Parathyroid adenoma (tissue), 2 donors: Measurements from ENCODE around the gene B3GNT2.

Source experiments
- H2AFZ ChIP-seq: fragments of 300-600 bp; sonication (generic); one replicate; pipeline ENCODE4 v1.7.0; 2017; ENCODE audit warnings: antibody characterized with exemption, mild to moderate bottlenecking
- H3K27ac ChIP-seq: fragments of 300-600 bp; sonication (generic); one replicate; pipeline ENCODE4 v1.7.0; 2017
- H3K27me3 ChIP-seq: fragments of 300-600 bp; sonication (generic); one replicate; pipeline ENCODE4 v1.7.0; 2017; ENCODE audit warnings: low read length; ENCODE audit not compliant: control insufficient read depth, insufficient read depth
- H3K36me3 ChIP-seq: fragments of 300-600 bp; sonication (generic); one replicate; pipeline ENCODE4 v1.7.0; 2017; ENCODE audit warnings: low read length; ENCODE audit not compliant: control insufficient read depth, insufficient read depth
- H3K4me1 ChIP-seq: fragments of 300-600 bp; sonication (generic); one replicate; pipeline ENCODE4 v1.7.0; 2017; ENCODE audit warnings: control low read depth
- H3K4me2 ChIP-seq: fragments of 300-600 bp; sonication (generic); one replicate; pipeline ENCODE4 v1.7.0; 2017; ENCODE audit warnings: low read length
- H3K4me3 ChIP-seq: fragments of 300-600 bp; sonication (generic); one replicate; pipeline ENCODE4 v1.7.0; 2017; ENCODE audit warnings: low read depth, low read length
- H3K79me2 ChIP-seq: fragments of 300-600 bp; sonication (generic); one replicate; pipeline ENCODE4 v1.7.0; 2017; ENCODE audit warnings: control low read depth
- H3K9ac ChIP-seq: fragments of 300-600 bp; sonication (generic); one replicate; pipeline ENCODE4 v1.7.0; 2017; ENCODE audit warnings: mild to moderate bottlenecking
- H3K9me3 ChIP-seq: fragments of 300-600 bp; sonication (generic); one replicate; pipeline ENCODE4 v1.7.0; 2017; ENCODE audit warnings: low read length; ENCODE audit not compliant: control insufficient read depth
- TF ChIP-seq, protein P1 (sequence below): fragments of 300-600 bp; sonication (generic); IDR thresholded peaks from one replicate; pipeline ENCODE4 v1.7.0; 2017; ENCODE audit warnings: antibody characterized with exemption, mild to moderate bottlenecking
- donor health status: primary hyperparathyroidism.

Gene B3GNT2

DNA sequence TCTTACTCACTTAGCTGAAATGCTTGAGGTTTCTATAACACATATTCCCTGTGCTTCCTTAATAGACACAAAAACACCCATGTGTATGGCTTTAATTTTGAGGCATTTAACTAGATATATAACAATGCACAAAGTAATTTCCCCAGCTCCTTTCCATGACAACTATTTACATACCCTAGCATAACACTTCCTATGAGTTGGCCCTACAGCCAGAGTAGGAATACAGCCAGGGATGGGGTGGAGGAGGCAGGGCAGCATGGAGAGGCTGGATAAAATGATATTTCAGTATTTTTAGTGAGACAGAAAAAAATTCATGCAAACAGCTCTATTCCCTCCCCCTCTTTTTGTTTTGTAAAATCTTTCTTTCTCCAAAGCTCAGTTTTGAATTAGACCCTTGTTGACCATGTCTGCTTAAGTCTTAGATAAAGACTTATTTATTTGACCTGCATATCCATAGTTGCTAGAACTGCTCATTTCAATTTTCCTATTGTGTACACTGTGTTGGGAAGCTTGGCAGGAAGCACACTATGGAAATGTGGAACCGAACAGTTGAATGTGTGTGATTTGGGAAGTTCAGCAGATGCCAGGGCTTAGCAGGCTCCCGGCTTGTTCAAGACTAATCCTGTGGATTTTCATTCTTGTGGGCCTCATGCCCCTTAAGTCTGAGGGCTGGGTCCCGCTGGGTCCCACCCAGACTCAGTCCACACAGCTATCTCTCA is 11.2 kb upstream of the B3GNT2 start:
- Histone ChIP-seq H3K27me3 (no peaks in the 10 kb centered on the region), H3K4me1 (no peaks in the 10 kb centered on the region), H3K79me2 (no peaks in the 10 kb centered on the region), H3K27ac (no peak overlapping the region), H3K4me3 (no peak overlapping the region), H2AFZ (no peak overlapping the region), H3K9ac (no peak overlapping the region), H3K4me2 (no peak overlapping the region), H3K36me3 (no peaks in the 10 kb centered on the region), H3K9me3 (no peaks in the 10 kb centered on the region)
- TF ChIP-seq, protein P1, sequence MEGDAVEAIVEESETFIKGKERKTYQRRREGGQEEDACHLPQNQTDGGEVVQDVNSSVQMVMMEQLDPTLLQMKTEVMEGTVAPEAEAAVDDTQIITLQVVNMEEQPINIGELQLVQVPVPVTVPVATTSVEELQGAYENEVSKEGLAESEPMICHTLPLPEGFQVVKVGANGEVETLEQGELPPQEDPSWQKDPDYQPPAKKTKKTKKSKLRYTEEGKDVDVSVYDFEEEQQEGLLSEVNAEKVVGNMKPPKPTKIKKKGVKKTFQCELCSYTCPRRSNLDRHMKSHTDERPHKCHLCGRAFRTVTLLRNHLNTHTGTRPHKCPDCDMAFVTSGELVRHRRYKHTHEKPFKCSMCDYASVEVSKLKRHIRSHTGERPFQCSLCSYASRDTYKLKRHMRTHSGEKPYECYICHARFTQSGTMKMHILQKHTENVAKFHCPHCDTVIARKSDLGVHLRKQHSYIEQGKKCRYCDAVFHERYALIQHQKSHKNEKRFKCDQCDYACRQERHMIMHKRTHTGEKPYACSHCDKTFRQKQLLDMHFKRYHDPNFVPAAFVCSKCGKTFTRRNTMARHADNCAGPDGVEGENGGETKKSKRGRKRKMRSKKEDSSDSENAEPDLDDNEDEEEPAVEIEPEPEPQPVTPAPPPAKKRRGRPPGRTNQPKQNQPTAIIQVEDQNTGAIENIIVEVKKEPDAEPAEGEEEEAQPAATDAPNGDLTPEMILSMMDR, result no peak

- Histone ChIP-seq H3K79me2 (no peaks in the 10 kb centered on the region), H3K4me2 (no peak overlapping the region), H3K4me3 (no peak overlapping the region), H3K27ac (no peak overlapping the region), H3K36me3 (no peaks in the 10 kb centered on the region), H3K27me3 (no peaks in the 10 kb centered on the region), H3K9me3 (no peaks in the 10 kb centered on the region), H3K9ac (no peak overlapping the region), H3K4me1 (no peaks in the 10 kb centered on the region), H2AFZ (no peak overlapping the region)
- TF ChIP-seq, protein P1, result no peak
Measured at GRCh38 chr2:62185475-62186155, 10.3 kb upstream of the B3GNT2 start.

DNA sequence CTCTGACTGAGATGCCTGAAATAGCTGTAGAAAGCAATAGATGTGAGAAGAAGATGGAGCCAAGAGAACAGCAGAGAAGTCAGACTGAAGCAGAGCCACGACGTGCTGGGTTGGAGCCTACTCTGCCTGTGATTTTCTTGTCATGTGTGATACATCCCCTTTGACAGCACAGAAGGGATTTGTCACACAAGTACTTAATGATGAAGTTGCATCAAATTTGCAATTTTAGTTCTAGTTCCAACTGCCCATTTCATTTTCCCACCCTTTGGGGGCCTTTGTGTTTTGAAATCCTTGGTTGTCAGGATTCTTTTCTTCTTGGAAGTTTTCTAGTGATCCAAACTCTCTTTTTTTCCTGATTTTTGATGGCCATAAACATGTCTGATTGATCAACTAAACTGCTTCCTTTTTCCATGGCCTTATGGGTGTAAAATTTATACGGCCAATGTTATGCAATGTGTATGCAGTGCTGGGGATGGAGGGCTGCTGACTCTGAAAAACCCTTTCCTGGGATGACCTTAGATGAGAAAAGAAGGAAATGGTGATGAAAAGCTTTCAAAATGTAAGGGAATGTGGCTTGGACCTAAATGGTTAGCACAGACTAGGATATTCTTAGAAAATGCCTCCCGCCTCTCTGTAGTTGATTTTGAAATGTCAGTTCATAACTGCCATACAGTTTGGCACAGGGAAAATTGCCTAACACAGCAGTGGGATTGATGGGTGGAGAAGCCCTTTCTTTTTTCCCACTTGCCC is 9.6 kb upstream of the B3GNT2 start:
- no peak overlapping the region for H2AFZ ChIP-seq
- no peak overlapping the region for H3K4me2 ChIP-seq
- H3K27ac ChIP-seq, result no peak overlapping the region
- H3K4me1 ChIP-seq, result no peaks in the 10 kb centered on the region
- no peak overlapping the region for H3K9ac ChIP-seq
- no peaks in the 10 kb centered on the region for H3K9me3 ChIP-seq
- no peaks in the 10 kb centered on the region for H3K27me3 ChIP-seq
- H3K36me3 ChIP-seq, result no peaks in the 10 kb centered on the region
- H3K4me3 ChIP-seq, result no peak overlapping the region
- H3K79me2 ChIP-seq, result no peaks in the 10 kb centered on the region
- TF ChIP-seq, protein P1, result no peak

- TF ChIP-seq, protein P1, result no peak
- no peak overlapping the region for H3K4me3 ChIP-seq
- H2AFZ ChIP-seq, result no peak overlapping the region
- H3K27ac ChIP-seq, result no peak overlapping the region
- no peaks in the 10 kb centered on the region for H3K36me3 ChIP-seq
- no peaks in the 10 kb centered on the region for H3K27me3 ChIP-seq
- H3K9ac ChIP-seq, result no peak overlapping the region
- H3K4me2 ChIP-seq, result no peak overlapping the region
- H3K4me1 ChIP-seq, result no peaks in the 10 kb centered on the region
- no peaks in the 10 kb centered on the region for H3K9me3 ChIP-seq
- no peaks in the 10 kb centered on the region for H3K79me2 ChIP-seq
Measured at GRCh38 chr2:62187246-62187645, 8.7 kb upstream of the B3GNT2 start.
